Effector memory CD4-positive, alpha-beta T cell (primary cell): Measurements from ENCODE around the gene HOXC10.

Experiments used
- DNase-seq, 3 donors: peaks; one replicate each; pipeline ENCODE4 v3.0.0-alpha.2; 2020
- H3K27ac ChIP-seq: 2 replicates; pipeline ENCODE4 v1.7.0; 2013; ENCODE audit warnings: mild to moderate bottlenecking, low read length, moderate library complexity; ENCODE audit not compliant: insufficient read depth, poor library complexity, severe bottlenecking
- H3K27me3 ChIP-seq: replicated peaks from 2 replicates; pipeline ENCODE4 v1.7.0; 2013; ENCODE audit warnings: mild to moderate bottlenecking, low read length; ENCODE audit not compliant: insufficient read depth, control insufficient read depth, poor library complexity, severe bottlenecking
- H3K36me3 ChIP-seq: 2 replicates; pipeline ENCODE4 v1.7.0; 2013; ENCODE audit warnings: mild to moderate bottlenecking, low read length, moderate library complexity; ENCODE audit not compliant: control insufficient read depth, insufficient read depth
- H3K4me1 ChIP-seq: 2 replicates; pipeline ENCODE4 v1.7.0; 2013; ENCODE audit warnings: low read length, mild to moderate bottlenecking; ENCODE audit not compliant: control insufficient read depth, insufficient read depth, poor library complexity, severe bottlenecking
- H3K4me3 ChIP-seq: 2 replicates; pipeline ENCODE4 v1.7.0; 2013; ENCODE audit warnings: low read length, low read depth, mild to moderate bottlenecking; ENCODE audit not compliant: insufficient read depth, poor library complexity, severe bottlenecking
- H3K9me3 ChIP-seq: 2 replicates; pipeline ENCODE4 v1.7.0; 2013; ENCODE audit warnings: mild to moderate bottlenecking, low read length, moderate library complexity; ENCODE audit not compliant: control insufficient read depth

HOXC10 gene

DNA sequence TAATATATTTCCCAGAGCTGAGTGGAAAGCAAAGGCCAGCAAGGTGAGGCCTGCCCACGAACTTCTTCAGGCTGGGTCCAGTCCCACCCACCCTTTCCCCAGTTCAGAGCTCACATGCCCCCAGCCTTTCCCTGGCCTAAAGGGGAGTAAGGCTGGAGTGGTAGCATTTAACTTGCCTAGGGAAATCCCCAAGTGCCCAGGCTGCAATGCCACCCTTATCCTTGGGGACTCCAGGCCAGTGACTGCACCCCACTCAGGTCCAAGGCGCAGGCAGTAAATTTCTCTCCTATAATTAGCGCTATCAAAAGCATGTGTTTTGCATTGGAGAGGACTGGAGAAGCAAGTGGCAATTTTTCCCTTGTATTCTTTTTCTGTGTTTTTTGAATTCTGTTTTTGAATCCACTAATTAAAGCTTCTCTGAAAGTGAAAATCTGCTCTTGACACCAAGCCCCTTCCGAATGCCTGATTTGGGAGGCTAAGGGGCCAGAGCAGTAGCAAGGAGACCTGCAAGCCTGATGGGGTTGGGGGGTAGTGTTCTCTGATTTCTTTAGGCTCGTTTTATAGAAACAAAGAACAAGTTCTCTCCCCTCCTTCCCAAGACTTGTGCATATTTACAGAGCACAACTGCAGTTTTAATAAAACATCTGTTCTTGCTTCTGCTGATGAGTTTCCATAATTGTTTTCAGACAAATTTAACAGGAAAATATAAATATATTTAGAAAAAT, 39.8 kb downstream of the HOXC10 start:
- no peak for DNase-seq
- Histone ChIP-seq H3K9me3 (no peaks in the 10 kb centered on the region), H3K4me1 (peaks cover 6% of the 10 kb centered on the region), H3K36me3 (no peaks in the 10 kb centered on the region), H3K27me3 (peaks cover 75% of the 10 kb centered on the region), H3K27ac (no peak overlapping the region), H3K4me3 (no peak overlapping the region)

DNA sequence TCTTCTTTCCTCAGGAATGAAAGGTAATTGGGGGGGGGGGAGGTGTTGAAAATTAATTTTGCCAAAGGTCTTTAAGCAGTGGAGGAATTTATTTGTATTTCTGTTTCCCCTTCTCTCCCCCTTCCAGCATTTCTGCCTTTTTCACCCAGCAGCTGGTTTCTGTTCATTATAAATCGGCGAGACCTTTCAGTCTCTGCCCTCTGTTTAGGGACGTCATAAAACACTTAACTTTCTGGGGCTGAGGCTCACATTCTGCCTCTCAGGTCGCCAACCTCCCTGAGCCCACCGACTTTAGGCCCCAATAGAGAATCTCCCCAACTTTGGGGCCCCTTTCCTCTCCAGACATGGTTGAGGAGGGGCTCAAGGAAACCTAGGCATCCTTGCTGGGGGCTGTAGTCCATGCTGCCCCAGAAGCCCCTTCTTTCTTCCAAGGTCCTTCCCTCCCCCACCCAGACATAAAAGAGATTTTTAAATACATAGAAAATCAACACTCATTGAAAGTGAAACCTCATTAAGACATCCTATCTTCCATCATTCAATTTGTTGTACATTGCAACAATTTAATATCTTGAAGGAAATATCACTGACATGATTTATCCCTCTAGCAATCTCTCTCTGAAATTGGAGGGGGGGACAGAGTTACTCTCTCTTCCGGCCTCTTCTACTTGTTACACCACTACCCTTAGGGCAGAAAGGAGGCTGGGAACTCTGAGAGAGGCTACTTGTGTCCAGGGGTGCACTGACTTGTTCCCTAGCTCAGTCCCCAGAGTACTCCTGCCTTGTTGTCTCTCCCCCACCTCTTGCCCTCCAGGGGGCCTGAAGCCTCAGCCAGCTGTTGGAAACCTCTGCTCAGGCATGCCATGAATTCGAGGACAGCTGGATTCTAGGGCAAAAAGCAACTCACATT, 40.8 kb downstream of the HOXC10 start:
- Histone ChIP-seq H3K36me3 (no peaks in the 10 kb centered on the region), H3K9me3 (no peaks in the 10 kb centered on the region), H3K4me3 (no peak overlapping the region), H3K27ac (no peak overlapping the region), H3K4me1 (peaks cover 8% of the 10 kb centered on the region), H3K27me3 (peaks cover 78% of the 10 kb centered on the region)
- no peak for DNase-seq

DNA sequence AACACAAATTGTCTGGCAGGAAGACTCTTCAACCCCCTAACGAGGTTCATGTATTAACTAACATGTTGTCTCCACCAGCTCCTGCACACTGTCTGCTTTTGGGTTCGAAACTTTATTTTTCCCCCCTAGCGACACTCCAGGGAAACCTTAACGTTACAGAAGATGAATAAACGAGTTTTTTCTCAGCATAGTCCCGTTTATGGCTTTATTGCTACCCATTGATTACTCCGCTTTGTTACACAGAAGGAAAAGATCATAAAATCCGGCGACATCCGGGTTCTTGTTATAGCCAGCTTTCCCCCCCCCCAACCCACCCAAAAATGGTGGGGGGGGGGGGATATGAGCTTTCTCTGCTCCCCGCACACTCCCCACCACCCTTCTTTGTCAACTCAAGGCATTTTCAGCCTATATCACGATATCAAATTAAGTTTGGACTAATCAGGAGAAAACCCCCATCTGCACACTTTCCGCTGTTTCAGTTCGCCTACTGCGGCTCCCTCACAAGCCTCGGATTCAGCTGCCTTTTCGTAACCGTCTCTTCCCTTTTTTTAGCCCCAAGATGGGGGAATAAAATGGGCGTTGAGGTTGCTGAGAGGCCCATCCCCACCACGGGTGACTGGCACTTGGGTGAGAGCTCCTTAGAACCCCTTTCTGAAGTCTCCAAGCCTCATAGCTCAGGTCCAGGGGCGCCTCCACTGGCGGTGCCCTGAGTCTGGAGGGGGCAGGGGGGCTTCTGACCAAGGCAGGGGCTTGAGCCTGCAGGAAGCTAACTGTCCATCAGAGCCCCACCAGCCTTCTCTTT, 41.9 kb downstream of the HOXC10 start:
- no peak for DNase-seq
- peaks cover 11% of the 10 kb centered on the region for H3K4me1 ChIP-seq
- H3K27ac ChIP-seq: no peak overlapping the region
- no peak overlapping the region for H3K4me3 ChIP-seq
- H3K27me3 ChIP-seq: peaks cover 81% of the 10 kb centered on the region
- H3K36me3 ChIP-seq: no peaks in the 10 kb centered on the region
- H3K9me3 ChIP-seq: no peaks in the 10 kb centered on the region

DNA sequence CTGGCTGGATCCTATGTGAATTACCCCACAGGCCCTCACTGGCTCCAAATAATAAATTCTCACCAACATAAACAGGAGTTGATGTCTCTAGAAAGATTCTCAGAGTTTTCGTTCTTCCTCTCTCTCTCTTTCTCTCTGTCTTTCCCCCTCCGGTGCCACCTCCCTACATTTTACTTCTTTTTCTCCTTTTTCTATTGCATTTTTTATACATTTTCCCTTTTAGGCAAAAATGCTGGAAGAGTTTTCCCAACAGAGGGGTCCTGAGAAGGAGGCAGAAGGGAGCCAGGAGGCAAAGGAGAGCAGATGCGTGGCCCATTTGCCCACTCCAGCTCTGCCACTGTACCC, 42.5 kb downstream of the HOXC10 start:
- Histone ChIP-seq H3K36me3 (no peaks in the 10 kb centered on the region), H3K4me3 (no peak overlapping the region), H3K27me3 (peaks cover 81% of the 10 kb centered on the region), H3K4me1 (peaks cover 11% of the 10 kb centered on the region), H3K27ac (no peak overlapping the region), H3K9me3 (peaks cover 3% of the 10 kb centered on the region)
- DNase-seq: no peak

- Histone ChIP-seq H3K27me3 (peaks cover 82% of the 10 kb centered on the region), H3K4me1 (peaks cover 11% of the 10 kb centered on the region), H3K9me3 (peaks cover 12% of the 10 kb centered on the region), H3K27ac (no peak within 1 kb of the TSS), H3K4me3 (no peak within 1 kb of the TSS), H3K36me3 (no peaks in the 10 kb centered on the region)
- DNase-seq: no peak
Observed at GRCh38 chr12:54028314-54029201, 43.6 kb downstream of the HOXC10 start, which contains the start of gene HOXC6. HOXC6 (plus strand) TSS chr12:54028440; CDS start chr12:54028522, 82 bp downstream.

DNA sequence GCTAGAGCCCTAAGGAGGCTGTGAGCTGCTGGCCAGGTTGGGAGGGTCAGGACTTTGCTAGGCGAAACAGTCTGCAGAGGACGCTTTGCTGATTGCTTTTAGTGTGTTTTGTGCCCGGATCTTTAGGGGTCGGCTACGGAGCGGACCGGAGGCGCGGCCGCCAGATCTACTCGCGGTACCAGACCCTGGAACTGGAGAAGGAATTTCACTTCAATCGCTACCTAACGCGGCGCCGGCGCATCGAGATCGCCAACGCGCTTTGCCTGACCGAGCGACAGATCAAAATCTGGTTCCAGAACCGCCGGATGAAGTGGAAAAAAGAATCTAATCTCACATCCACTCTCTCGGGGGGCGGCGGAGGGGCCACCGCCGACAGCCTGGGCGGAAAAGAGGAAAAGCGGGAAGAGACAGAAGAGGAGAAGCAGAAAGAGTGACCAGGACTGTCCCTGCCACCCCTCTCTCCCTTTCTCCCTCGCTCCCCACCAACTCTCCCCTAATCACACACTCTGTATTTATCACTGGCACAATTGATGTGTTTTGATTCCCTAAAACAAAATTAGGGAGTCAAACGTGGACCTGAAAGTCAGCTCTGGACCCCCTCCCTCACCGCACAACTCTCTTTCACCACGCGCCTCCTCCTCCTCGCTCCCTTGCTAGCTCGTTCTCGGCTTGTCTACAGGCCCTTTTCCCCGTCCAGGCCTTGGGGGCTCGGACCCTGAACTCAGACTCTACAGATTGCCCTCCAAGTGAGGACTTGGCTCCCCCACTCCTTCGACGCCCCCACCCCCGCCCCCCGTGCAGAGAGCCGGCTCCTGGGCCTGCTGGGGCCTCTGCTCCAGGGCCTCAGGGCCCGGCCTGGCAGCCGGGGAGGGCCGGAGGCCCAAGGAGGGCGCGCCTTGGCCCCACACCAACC, 44.8 kb downstream of the HOXC10 start:
- H3K4me1 ChIP-seq: peaks cover 20% of the 10 kb centered on the region
- no peaks in the 10 kb centered on the region for H3K36me3 ChIP-seq
- peaks cover 12% of the 10 kb centered on the region for H3K9me3 ChIP-seq
- H3K4me3 ChIP-seq: no peak overlapping the region
- no peak overlapping the region for H3K27ac ChIP-seq
- H3K27me3 ChIP-seq: peaks cover 90% of the 10 kb centered on the region
- DNase-seq: no peak

- Histone ChIP-seq H3K4me3 (no peak overlapping the region), H3K27ac (no peak overlapping the region), H3K9me3 (peaks cover 12% of the 10 kb centered on the region), H3K4me1 (peaks cover 20% of the 10 kb centered on the region), H3K27me3 (peaks cover 93% of the 10 kb centered on the region), H3K36me3 (no peaks in the 10 kb centered on the region)
- no peak for DNase-seq
Observed at GRCh38 chr12:54030442-54030801, 45.5 kb downstream of the HOXC10 start.

DNA sequence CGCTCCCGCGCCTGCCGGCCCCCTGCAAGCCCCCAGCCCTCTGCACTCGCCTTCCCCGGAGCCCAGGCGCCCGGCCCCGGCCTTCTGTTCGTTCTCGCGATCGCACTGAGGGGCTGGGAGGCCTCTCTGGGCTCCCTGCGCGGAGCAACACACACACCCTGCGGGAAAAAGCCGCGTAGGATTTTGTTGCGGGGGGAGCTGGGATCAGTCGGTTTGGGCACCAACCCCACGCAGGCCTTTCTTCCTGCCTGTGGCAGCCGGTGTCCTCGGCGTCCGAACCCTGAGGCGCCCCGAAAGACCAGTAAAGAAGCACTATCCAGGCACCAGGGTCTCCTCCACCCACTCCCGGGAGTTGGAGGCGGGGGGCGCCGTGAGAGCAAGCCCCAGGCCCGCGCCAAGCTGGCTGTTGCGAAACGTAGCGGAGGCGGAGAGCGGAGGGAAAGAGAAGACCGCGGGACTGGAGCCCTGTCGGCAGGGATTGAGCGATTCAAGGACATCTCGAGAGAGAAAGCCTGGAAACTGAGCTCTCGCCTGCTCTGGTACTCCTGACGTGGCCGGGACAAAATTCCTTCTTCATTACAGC, 46.0 kb downstream of the HOXC10 start:
- H3K27ac ChIP-seq: no peak overlapping the region
- no peaks in the 10 kb centered on the region for H3K36me3 ChIP-seq
- H3K4me1 ChIP-seq: peaks cover 20% of the 10 kb centered on the region
- H3K27me3 ChIP-seq: peaks cover 91% of the 10 kb centered on the region
- H3K9me3 ChIP-seq: peaks cover 12% of the 10 kb centered on the region
- H3K4me3 ChIP-seq: no peak overlapping the region
- DNase-seq: no peak
